Prostate gland (tissue), 2 donors: ENCODE results near the gene SEC14L3.

Experiments
- POLR2A ChIP-seq: fragments of 450-650 bp; IDR thresholded peaks from one replicate; pipeline ENCODE4 v1.6.1; 2016; ENCODE audit warnings: antibody characterized with exemption, mild to moderate bottlenecking
- POLR2AphosphoS5 ChIP-seq: sonication (generic); formaldehyde crosslinking; IDR thresholded peaks from one replicate; pipeline ENCODE4 v1.6.1; 2017; ENCODE audit warnings: antibody characterized with exemption
- TF ChIP-seq, protein P1 (sequence below), 4 experiments: fragments of 200-600 bp in 2 of 4; fragments of 450-650 bp in 2 of 4; sonication (generic) in 2 of 4; IDR thresholded peaks; 1 replicate in 3 of 4; 2 replicates in 1 of 4; pipeline ENCODE4 v1.5.1; 2016 to 2019; ENCODE audit warnings: antibody characterized with exemption in 4 of 4, mild to moderate bottlenecking in 2 of 4, moderate library complexity in 2 of 4

DNA sequence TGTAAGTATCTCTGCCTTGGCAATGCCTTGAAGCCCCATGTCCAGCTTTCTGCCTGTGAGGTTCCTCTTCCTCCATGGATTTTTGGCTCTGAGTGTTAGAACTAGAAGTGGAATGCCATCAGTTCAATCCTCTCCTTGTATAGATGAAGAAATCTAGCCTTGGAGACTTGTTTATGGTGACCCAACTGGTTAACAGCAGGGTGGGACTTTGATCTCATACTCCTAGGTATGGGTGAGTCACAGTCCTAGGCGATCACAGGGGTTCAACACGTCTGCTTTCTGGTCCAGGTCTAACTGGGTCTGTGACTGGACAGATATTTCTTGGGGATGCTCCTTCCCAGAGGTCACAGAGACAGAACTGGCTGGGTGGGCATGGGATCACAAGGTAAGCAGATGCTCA lies 55.4 kb downstream of the SEC14L3 start:
- no peak for TF ChIP-seq POLR2A
- TF ChIP-seq, protein P1, sequence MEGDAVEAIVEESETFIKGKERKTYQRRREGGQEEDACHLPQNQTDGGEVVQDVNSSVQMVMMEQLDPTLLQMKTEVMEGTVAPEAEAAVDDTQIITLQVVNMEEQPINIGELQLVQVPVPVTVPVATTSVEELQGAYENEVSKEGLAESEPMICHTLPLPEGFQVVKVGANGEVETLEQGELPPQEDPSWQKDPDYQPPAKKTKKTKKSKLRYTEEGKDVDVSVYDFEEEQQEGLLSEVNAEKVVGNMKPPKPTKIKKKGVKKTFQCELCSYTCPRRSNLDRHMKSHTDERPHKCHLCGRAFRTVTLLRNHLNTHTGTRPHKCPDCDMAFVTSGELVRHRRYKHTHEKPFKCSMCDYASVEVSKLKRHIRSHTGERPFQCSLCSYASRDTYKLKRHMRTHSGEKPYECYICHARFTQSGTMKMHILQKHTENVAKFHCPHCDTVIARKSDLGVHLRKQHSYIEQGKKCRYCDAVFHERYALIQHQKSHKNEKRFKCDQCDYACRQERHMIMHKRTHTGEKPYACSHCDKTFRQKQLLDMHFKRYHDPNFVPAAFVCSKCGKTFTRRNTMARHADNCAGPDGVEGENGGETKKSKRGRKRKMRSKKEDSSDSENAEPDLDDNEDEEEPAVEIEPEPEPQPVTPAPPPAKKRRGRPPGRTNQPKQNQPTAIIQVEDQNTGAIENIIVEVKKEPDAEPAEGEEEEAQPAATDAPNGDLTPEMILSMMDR (IDR thresholded peaks at IDR 0.05): no peak
- no peak for TF ChIP-seq POLR2AphosphoS5
